ENCODE data around the gene GRIK5.

DNA sequence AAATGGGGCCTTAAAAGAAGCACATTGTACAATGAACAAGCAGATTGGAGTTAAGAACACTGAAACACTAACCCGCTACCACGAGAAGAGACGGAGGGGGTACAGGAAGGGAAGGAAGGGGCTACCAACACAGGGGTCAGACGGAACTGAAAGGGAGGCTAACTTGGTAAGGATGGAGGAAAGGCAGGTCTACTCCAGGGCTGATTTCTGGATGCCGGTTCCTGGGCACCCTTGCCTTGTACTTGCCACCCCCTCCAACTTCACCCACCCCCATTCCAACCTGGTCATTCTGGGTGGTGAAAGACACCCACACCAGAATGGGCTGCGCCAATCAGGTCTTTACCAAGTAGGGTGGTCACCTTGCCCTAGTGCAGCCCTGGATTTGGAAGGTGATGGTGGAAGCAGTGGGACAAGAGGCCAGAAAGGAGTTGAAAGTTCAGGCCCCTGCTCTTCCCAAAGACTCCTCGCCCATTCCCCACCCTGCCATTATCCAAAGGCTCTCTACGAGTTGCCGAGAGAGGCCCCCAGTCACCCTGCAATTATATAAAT is 16.3 kb upstream of the GRIK5 start:
- TF ChIP-seq, protein P1, sequence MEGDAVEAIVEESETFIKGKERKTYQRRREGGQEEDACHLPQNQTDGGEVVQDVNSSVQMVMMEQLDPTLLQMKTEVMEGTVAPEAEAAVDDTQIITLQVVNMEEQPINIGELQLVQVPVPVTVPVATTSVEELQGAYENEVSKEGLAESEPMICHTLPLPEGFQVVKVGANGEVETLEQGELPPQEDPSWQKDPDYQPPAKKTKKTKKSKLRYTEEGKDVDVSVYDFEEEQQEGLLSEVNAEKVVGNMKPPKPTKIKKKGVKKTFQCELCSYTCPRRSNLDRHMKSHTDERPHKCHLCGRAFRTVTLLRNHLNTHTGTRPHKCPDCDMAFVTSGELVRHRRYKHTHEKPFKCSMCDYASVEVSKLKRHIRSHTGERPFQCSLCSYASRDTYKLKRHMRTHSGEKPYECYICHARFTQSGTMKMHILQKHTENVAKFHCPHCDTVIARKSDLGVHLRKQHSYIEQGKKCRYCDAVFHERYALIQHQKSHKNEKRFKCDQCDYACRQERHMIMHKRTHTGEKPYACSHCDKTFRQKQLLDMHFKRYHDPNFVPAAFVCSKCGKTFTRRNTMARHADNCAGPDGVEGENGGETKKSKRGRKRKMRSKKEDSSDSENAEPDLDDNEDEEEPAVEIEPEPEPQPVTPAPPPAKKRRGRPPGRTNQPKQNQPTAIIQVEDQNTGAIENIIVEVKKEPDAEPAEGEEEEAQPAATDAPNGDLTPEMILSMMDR (conservative IDR thresholded peaks at IDR 0.05 in 1 of 2, IDR thresholded peaks at IDR 0.05 in 1 of 2; ENCODE audit: extremely low read depth in 1 of 2, insufficient read depth in 1 of 2, low read depth in 1 of 2, low read length in 2 of 2): no peak
- TF ChIP-seq EZH2 (IDR thresholded peaks at IDR 0.05; ENCODE audit: borderline replicate concordance, low read length): no peak
